ENCODE results near the gene RPP38.

Gene RPP38

GRCh38 chr10:15122477-15123030, 25.4 kb downstream of the RPP38 start:
- no peak for TF ChIP-seq CTCF (IDR thresholded peaks at IDR 0.05; ENCODE audit: low read depth, low read length, missing control alignments)
- Histone ChIP-seq H3K27ac (peak overlapping the region; percentile 90), H3K4me3 (ENCODE audit: low read depth, low read length) (no peak overlapping the region), H3K36me3 (replicated peaks) (peaks cover 40% of the 10 kb centered on the region), H3K27me3 (replicated peaks) (no peaks in the 10 kb centered on the region)
- no peak for DNase-seq
- in situ Hi-C loops (cut with HindIII; ENCODE audit: low pct_ligation_motif_present, low sequenced_read_pairs), result no loop called here

GRCh38 chr10:15123749-15124184, 26.6 kb downstream of the RPP38 start:
- Histone ChIP-seq H3K27ac (peak overlapping the region; percentile 90), H3K36me3 (replicated peaks) (peaks cover 46% of the 10 kb centered on the region), H3K4me3 (ENCODE audit: low read depth, low read length) (no peak overlapping the region), H3K27me3 (replicated peaks) (no peaks in the 10 kb centered on the region)
- TF ChIP-seq CTCF (IDR thresholded peaks at IDR 0.05; ENCODE audit: low read depth, low read length, missing control alignments), result no peak
- in situ Hi-C loops (cut with HindIII; ENCODE audit: low pct_ligation_motif_present, low sequenced_read_pairs), result no loop called here
- peak; percentile 74 for DNase-seq

GRCh38 chr10:15124190-15124589, 27.0 kb downstream of the RPP38 start:
- Histone ChIP-seq H3K27ac (peak overlapping the region; percentile 90), H3K36me3 (replicated peaks) (peaks cover 42% of the 10 kb centered on the region), H3K4me3 (ENCODE audit: low read depth, low read length) (no peak overlapping the region), H3K27me3 (replicated peaks) (no peaks in the 10 kb centered on the region)
- TF ChIP-seq CTCF (IDR thresholded peaks at IDR 0.05; ENCODE audit: low read depth, low read length, missing control alignments), result no peak
- in situ Hi-C loops (cut with HindIII; ENCODE audit: low pct_ligation_motif_present, low sequenced_read_pairs), result no loop called here
- no peak for DNase-seq

- Histone ChIP-seq H3K27ac (no peak overlapping the region), H3K4me3 (ENCODE audit: low read depth, low read length) (no peak overlapping the region), H3K36me3 (replicated peaks) (peaks cover 42% of the 10 kb centered on the region), H3K27me3 (replicated peaks) (no peaks in the 10 kb centered on the region)
- no peak for DNase-seq
- no peak for TF ChIP-seq CTCF (IDR thresholded peaks at IDR 0.05; ENCODE audit: low read depth, low read length, missing control alignments)
- in situ Hi-C loops (cut with HindIII; ENCODE audit: low pct_ligation_motif_present, low sequenced_read_pairs), result no loop called here
These were observed 27.8 kb downstream of the RPP38 start for GRCh38 chr10:15124908-15125307.

GRCh38 chr10:15131330-15131729, 34.2 kb downstream of the RPP38 start:
- no peak for TF ChIP-seq CTCF (IDR thresholded peaks at IDR 0.05; ENCODE audit: low read depth, low read length, missing control alignments)
- peaks cover 53% of the 10 kb centered on the region for H3K36me3 ChIP-seq (replicated peaks)
- in situ Hi-C loops (cut with HindIII; ENCODE audit: low pct_ligation_motif_present, low sequenced_read_pairs), result no loop called here

More at GRCh38 chr10:15131330-15131729, 34.2 kb downstream of the RPP38 start:
- Histone ChIP-seq H3K27me3 (replicated peaks) (no peaks in the 10 kb centered on the region), H3K27ac (no peak overlapping the region), H3K4me3 (ENCODE audit: low read depth, low read length) (no peak overlapping the region)
- no peak for DNase-seq

All from brain microvascular endothelial cell (primary cell).